Renal pelvis (tissue), 4 donors: ENCODE data around the gene C1QTNF1. TPM values are rescaled to one million over a fixed set of nuclear protein-coding genes. Genes with fewer than 3 reads are reported as not detected.

Experiments
- DNase-seq: peaks from one replicate; pipeline ENCODE4 v3.0.0-alpha.2; 2013
- polyA plus RNA-seq, 3 donors: library from polyadenylated mRNA; unstranded; fragments of 120-200 nt; gene quantifications; one replicate each; pipeline ENCODE4 v1.2.1, GENCODE V29; 2013; ENCODE audit not compliant: insufficient read length in 3 of 3

The C1QTNF1 gene
- polyA plus RNA-seq, 3 donors: 2.1 to 2.9 (median 2.2) TPM

GRCh38 chr17:78991906-78992532 lies 31.9 kb upstream of the C1QTNF1 start:
- no peak for DNase-seq

- no peak for DNase-seq
These were observed 31.3 kb upstream of the C1QTNF1 start for GRCh38 chr17:78992542-78993212.

- no peak for DNase-seq
These were observed 30.6 kb upstream of the C1QTNF1 start for GRCh38 chr17:78993241-78993956.

- no peak for DNase-seq
These were observed 29.8 kb upstream of the C1QTNF1 start for GRCh38 chr17:78993981-78994671.

- no peak for DNase-seq
These were observed 28.8 kb upstream of the C1QTNF1 start for GRCh38 chr17:78995022-78995760.

- no peak for DNase-seq
These were observed 28.1 kb upstream of the C1QTNF1 start for GRCh38 chr17:78995761-78996451.

- DNase-seq: no peak
These were observed 27.2 kb upstream of the C1QTNF1 start for GRCh38 chr17:78996781-78997201.

- no peak for DNase-seq
These were observed 26.7 kb upstream of the C1QTNF1 start for GRCh38 chr17:78997231-78997741.

GRCh38 chr17:78997881-78998280 lies 26.1 kb upstream of the C1QTNF1 start:
- no peak for DNase-seq

GRCh38 chr17:78998311-78999055 lies 25.5 kb upstream of the C1QTNF1 start:
- no peak for DNase-seq

GRCh38 chr17:78999056-78999768 lies 24.8 kb upstream of the C1QTNF1 start:
- no peak for DNase-seq

GRCh38 chr17:78999947-79000395 lies 24.0 kb upstream of the C1QTNF1 start:
- DNase-seq: no peak

- no peak for DNase-seq
These were observed 23.4 kb upstream of the C1QTNF1 start for GRCh38 chr17:79000396-79001189.

- DNase-seq: no peak
These were observed 22.6 kb upstream of the C1QTNF1 start for GRCh38 chr17:79001190-79002020.

GRCh38 chr17:79002291-79002690 lies 21.7 kb upstream of the C1QTNF1 start:
- no peak for DNase-seq

- DNase-seq: no peak
These were observed 21.0 kb upstream of the C1QTNF1 start for GRCh38 chr17:79002796-79003593.
